ENCODE results near the gene APCDD1L.
"Not testable (repeated sequence)": the region's sequence is repeated elsewhere in the genome, so short reads cannot be mapped to it uniquely, and the experiment has no call there.

APCDD1L gene

DNA sequence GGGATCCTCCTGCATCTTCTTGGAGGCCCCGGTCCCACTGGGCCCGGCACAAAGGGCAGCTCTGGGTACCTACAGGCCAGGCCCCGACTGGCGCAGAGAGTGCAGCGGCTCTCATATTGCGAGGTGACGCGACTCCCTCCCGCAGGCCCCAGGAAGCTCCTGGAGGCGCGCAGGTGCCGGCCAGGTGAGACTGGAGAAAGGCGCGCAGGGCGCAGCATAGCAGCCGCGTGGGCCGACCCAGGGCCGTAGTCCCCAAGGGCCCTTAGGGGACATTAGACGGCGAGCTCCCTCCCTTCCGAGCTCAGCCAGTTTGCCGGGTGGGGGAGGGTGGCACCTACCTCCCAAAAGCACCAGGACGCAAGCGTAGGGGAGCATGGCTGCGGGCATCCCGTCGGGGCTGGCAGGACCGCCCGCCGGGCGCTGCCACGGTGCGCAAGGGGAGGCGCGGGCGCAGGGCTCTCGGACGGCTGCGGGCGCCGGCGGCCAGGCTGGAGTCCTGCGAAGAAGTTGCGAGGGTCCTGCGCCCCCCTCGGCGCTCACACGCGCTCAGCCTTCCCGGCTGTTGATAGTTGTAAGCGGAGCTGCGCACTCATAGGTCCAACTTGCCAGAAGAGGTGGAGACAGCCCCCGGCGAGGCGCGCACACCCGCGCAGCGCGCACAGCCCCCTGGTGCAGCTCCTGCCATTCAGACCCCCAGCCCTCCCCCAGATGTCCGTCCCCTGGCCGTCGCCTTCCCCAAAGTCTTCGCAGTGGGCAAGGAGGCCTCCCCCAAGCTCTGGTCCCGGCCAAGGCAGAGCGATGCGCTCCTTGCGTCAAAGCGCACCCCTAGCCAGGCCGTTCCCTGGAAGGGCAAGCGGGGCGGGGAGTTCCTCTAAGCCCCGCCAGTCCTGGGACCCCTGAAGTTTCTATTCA is 622 bp downstream of the APCDD1L start:
- no peak for DNase-seq (ENCODE audit: low read depth)

DNA sequence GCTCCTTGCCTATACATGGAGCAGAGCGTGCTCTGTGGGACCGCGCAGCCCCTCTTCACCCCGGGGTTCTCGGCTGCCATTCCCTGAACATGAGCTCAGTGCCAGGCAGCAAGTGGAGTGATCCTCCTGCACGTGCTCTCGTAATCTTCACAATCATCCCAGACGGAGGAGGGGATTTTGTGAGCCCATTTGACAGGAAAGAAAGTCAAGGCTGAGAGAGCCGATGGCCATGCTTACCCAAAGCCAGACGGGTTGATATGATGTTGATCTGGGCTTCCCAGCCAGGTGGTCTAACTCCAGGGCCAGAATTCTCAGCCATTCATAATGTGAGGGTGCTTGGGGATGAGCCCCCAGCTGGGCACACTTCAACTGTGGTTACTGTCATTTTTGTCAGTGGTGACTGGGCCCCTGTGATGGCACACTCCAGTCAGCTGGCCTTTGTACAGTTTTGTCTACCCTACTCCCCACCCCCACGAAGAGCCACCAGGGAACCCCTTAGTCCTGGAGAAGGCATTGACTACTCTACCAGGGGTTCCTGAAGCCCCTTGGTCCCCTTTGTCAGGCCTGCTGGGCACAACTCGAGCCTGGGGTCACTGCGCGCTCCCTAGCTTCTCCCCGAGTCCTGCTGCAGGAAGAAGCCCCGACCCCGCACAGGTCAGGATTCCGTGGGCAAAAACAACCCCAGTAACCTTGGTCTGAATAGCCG is 1.5 kb downstream of the APCDD1L start:
- DNase-seq (ENCODE audit: low read depth): no peak

DNA sequence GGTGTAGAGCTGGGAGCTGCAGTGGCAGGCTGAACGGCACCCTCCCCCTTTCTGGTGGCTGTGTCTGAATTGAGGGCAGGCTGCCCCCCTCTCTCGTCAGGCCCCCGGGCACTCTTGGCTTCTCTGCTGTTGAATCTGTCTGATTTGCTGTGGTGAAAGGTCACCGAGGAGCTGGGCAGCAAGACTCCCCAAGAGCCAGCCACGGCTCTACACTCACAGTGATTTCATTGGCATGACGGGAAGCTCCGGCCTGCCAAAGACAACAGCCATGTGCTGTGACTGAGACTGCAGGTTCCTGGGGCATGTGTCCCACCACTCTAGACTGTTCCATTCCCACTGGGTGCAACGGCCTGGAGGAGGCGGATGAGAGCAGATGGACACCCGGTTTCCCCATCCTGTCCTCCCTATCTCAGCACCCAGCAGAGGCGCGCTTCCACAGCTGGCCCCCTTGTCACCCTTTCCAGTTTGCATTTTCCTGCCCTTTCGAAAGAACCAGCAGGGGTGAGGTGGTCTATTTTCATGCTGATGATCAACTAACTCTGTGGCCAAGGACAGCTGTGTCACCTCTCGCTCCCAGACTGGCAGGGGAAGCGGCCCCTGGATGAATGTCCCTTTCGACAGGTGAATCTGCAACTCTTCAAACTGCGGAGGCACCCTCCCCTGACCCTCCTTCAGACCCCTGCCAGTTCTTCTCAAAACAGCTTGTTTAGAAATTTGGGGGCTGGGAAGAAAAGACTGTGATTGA is 2.2 kb downstream of the APCDD1L start:
- DNase-seq (ENCODE audit: low read depth): no peak

DNA sequence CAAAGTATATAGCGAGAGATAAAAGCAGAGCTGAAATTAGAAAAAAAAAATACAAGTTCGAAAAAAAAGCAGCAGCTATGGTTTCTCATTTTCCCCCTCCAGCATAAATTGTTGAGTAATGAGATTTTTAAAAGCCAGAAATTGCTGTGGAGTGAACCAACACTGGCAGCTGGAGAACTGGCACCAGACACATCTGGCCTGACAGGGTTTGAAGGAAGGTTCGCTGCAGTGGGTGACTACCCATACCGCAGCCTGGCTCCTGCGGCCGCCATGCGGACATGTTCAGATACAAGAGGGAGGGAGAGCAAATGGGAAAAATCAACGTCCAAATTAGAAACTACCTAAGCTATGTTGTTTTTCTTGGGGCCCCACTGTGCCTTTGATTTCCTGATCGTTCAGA is 3.3 kb downstream of the APCDD1L start:
- no peak for DNase-seq (ENCODE audit: low read depth)

DNA sequence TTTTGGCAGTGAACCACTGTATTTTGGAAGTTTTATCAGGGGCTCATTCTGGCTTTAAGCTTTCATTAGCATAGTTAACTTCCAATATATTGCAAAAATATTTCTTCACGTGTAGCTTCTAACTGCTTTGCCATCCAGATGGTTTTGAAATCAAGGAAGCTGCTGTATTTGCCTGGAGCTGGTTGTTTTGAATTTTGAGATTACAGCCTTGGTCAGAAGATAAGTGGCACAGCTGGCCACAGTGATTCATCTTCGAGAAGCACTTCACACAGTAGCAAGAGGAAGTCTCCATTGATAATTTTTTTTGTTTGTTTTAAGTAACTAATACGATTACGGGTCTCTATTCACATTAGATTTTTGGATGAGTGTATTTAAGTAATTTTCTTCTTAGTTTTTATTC is 3.8 kb downstream of the APCDD1L start:
- DNase-seq (ENCODE audit: low read depth): no peak

DNA sequence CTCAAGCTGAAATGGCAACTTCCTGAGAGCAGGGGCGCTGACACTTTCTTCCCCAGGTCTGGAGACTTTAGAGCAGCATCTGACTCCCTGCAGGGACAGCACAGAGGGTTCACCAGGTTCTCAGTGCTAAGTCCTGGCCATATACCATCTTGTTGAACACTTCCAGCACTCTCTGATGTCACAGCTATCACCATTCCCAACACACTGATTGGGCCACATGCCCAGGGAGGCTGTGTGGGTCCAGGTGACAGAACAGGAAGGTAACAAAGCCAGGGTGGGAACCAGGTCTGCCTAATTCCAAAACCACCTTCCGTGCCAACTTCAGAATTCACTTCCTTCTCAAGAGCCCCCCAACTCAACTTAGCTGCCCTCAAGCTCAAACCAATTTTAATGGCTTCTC is 4.3 kb downstream of the APCDD1L start:
- DNase-seq (ENCODE audit: low read depth): no peak

DNA sequence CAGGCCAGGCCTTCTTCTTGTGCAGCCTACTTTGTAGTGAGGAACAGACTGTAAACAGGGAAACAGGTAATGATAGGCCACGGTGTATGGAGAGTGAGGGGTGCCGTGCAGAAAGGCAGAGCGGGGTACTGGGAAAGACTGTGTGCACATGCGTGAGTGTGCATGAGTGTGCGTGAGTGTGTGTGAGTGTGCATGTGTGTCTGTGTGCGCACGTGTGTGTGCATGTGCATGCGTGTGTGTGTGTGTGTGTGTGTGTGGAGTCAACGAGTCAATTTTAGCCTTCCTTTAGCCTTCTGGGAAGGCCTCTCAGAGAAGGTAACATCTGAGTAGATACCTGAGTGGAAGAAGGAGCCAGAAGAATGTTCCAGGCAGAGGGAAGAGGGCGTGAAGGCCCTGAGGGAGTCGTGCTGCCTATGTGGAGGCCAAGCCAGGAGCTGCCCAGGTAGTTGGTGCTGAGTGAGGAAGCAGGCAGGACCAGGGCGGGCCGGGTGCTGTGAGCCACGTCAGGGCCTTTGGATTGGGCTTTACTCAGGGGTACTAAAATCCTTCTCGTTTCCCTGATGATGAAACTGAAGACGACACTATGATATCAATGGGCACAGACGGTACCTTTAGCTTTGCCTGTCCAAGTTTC is 6.3 kb downstream of the APCDD1L start:
- DNase-seq (ENCODE audit: low read depth): no peak

GRCh38 chr20:58506999-58507398 is 8.2 kb downstream of the APCDD1L start:
- DNase-seq (ENCODE audit: low read depth): not testable (repeated sequence)

GRCh38 chr20:58504566-58504965 is 10.6 kb downstream of the APCDD1L start:
- no peak for DNase-seq (ENCODE audit: low read depth)

DNA sequence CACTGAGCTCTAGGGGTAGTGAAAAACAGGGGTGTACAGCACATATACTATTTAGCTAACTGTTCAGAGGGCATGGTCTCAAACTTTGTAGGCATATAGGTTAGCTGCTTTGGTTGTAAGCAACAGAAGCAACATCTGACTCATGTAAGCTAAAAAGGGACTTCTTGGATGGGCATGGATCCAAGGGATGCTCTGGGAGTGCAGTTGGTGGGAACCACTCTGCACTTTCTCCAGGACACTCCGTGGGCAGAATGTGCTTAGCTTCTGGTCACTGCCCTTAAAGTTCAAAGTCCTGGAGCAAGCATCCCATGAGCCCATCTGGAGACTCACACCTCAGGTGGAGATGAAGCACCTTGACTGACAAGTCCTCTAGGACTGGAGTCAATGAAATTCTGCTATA is 11.5 kb downstream of the APCDD1L start:
- no peak for DNase-seq (ENCODE audit: low read depth)

GRCh38 chr20:58500256-58500655 is 14.9 kb downstream of the APCDD1L start:
- DNase-seq (ENCODE audit: low read depth): no peak

DNA sequence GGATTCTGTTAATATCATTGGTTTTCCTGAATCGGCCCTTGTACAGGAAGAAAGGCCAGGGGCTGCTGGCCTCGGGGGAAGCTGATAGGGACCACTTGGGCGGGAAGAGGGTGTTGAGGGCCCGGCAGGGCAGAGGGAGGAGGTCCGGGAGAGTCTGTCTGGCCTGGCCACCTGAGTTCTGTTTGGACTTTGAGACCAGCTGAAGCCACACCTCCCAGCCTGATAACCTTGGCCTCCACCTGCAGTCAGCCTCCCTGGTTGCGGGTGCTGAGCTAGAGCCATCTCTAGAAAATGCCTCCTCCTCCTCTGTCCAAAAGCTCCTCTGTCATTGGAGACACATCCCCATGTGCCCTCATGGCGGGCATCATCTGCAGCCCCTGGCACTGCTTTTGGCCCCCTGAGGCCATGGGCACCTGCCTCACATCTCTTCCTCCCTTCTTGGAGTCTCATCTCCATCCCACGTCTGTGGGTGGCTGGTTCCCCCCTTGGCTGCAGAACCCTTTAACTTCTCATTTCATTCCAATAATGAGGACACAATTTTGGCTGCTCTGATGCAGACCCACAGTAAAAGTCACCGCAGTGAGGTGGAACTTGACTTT is 16.6 kb downstream of the APCDD1L start:
- no peak for DNase-seq (ENCODE audit: low read depth)

DNA sequence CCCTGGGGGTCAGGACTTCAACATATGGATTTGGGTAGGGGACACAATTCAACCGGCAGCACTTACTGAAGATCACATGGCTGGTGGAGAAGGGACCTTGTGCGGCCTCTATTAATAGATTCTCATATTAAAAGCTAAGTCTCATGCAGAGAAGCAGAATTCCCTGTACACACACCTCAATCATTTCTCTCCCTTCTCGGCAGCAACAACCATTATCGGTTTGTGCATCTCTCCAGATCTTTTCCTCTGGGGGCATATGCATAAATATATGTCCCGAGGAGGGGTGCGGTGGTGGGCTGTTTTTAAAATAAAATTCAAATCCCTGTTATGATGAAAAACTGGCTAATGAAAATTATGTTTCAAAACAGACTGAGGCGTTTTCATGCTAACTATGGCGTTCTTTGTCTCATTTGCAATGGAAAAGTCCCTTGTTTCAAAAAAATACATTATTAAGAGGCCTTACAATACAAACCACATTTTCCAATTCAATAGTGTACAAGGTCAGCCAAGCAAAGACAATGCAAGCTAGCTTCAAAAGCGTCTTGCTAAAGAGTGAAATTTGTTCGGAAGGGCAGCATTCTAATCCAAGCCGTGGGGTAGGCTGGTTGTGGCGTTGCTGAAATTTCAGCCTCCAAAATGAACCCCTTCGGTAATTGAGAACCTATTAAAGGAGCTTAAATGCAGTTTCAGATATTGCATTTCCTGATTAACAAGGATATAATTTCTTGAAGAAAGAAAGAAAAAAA is 17.3 kb downstream of the APCDD1L start:
- no peak for DNase-seq (ENCODE audit: low read depth)

DNA sequence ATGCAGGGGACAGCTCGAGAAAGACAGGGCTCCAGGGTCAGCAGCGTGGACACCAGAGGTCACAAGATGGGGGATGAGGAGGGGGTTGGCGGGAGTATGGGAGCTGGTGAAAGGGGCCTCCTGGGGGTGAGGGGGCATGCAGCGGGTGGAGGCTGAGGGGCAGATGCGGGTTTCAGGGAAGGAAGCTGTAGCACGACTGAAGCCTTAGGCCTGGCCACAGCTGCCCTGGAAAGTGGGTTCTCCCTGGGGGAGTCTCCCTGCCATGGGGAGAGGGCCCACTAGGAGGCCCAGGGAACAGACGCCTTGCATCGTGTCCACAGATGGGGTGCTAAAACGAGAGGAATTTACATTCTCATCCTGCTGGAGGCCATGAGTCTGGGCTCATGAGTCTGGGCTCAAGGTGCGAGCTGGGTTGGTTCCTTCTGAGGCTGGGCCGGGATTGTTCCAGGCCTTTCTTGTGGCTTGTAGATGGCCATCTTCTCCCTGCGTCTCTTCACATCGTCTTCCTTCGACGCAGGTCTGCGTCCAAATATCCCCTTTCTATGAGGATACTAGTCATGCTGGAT is 18.0 kb downstream of the APCDD1L start:
- DNase-seq (ENCODE audit: low read depth): no peak

DNA sequence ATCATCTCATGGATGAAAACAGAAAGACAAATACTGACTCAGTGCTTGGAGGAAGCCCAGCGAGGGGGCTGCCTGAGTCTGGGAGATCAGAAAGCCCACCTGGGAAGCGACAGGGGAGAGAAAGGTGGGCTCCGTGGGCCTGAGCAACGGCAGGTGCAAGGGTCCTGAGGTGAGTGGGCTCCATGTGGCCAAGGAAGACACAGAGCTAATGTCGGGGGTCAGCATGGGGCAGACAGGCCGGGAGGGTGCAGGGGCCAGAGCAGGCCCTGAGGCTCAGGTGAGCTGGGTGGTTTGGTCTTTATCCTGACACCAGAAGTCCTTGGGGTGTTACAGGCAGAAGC is 18.8 kb downstream of the APCDD1L start:
- DNase-seq (ENCODE audit: low read depth): no peak

DNA sequence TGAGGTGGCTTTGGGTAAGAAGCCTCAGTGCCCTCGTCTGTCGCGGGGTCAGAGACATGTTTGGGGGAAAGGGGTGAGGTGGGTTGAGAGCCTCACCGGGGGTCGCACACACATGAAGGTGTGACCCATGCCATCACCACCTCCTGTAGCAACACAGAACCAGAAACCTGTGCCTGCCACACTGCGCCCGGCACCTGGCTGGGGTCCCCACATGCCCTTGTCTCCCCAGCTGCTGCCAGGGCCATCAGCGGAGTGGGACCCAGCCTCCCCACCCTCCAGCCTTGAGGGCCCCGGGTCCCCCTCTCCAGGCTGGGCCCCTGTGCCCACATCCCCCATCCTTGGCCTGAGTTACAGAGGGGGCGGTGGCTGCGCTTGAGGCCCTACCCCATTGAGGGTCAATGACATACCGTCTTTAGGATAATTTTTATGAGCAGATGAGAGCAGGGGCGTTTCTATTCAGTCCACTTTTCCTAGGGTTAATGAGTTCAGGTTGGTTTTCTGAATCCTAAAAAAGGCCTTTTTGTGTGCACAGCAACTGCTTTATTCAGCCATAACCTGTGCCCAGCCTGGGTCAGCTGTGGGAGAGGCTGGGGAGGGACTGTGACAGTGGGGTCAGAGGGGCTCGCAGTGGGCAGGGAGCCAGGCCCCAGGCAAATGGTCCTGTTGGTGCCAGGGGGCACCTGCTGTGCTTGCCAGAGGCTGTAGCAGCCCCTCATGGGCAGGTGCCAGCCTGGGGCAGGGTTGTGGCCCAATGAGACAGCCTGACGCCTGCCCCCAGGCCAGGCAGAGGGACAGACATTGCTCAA is 19.4 kb downstream of the APCDD1L start:
- no peak for DNase-seq (ENCODE audit: low read depth)

DNA sequence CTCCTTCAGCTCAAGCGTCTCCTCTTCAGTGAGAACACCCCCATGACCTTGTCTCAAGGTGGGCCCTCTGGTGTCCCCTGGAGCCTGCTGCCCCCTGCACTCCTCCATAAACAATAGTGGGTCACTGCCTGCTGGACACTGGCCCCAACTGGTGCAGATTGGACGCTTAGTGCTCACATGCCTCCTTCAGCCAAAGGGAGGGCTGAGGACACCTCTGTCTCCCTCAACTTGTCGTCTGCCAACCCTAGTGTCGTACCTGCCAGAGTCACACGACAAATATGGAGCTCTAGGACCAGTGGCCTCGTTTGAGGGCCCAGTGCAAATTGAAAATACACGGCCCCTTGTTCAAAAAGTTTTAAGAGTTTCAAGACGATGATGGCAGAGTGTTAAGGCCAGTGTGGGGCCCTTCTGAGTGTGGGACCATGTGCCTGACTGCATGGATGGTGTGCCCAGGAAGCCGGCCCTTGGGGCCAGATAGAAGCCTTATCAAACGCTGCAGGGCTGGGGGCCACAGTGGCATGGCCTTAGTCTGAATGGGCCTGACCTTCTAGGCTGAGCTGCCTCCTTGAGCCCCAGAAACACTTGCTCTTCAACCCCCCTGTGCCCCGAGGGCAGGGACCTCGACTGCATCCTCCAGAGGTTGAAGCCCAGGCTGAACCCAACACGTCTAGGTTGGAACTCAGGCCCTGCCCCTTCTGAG is 20.1 kb downstream of the APCDD1L start:
- no peak for DNase-seq (ENCODE audit: low read depth)

GRCh38 chr20:58492795-58493524 is 22.2 kb downstream of the APCDD1L start:
- no peak for DNase-seq (ENCODE audit: low read depth)

All from activated gamma-delta T cell treated with anti-CD3 and anti-CD28 coated beads, Interleukin-2, amount 50 U/mL, for 16 hours (primary cell).